EL (cell line): ENCODE measurements around the gene CRK.

ENCODE experiments used
- DNase-seq: peaks from one replicate; pipeline ENCODE4 v3.0.0-alpha.2; 2016

Gene CRK

DNA sequence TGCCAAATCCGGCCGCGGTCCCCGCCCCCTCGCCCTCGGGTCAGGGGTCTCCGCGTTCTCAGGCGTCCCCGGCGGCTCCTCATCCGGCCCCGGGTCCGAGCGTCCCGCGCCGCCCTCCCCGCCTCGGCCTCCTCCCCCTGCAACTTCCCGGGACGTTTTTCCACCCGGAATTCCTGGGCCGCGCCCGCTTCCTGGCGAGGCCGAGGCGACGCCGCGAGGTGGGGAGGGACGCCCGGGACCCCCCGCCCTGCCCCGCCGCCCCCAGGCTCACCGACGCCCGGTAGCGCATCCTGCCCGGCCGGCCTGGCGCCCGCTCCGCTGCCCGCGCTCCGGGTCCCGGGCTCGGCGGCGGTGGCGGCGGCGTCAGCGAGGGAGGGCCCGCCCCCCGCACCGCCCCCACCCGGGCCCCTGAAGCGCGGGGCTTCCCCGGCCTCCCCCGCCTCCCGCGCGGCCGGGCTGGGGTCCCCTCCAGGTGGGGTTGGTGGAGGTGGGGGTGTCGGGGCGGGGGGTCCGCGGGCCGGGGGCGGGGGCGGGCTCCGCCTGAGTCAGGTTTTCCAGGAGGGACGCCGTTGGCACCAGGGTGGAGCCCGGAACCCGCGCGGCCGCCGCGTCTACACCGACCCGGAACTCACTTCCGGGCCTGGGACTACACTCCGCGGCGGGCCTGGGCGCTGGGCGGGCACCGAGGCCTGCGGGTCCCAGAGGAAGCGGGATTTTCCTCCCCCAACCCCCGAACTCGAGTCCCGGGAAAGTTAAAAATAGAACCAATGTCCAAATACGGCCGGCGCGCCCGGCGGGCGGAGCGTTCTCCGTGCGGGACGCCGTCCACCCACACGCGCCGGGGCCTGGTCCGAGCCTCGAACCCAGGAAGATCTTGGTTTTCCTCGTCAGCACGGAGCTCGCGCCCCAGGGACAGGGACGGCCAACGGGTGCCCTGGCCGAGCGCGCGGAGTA is 29.7 kb upstream of the CRK start:
- peak; percentile 73 for DNase-seq

- DNase-seq, result peak; percentile 61
Observed at GRCh38 chr17:1484676-1485422, 28.8 kb upstream of the CRK start.

GRCh38 chr17:1484060-1484535 is 28.1 kb upstream of the CRK start:
- no peak for DNase-seq

DNA sequence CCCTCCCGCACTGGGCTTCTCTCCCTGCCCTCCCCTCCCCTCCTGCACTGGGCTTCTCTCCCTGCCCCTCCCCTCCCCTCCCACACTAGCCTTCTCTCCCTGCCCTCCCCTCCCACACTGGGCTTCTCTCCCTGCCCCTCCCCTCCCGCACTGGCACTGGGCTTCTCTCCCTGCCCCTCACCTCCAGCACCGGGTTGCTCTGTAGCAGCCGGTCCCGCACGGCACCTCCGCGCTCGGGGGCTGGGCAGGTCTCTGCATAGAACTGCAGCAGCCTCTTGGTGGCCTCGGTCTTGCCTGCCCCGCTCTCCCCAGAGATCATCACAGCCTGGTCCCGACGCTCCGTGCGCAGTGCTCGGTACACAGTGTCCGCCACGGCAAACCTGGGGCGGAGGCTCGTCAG is 26.6 kb upstream of the CRK start:
- DNase-seq, result no peak

GRCh38 chr17:1481736-1482135 is 25.7 kb upstream of the CRK start:
- no peak for DNase-seq

DNA sequence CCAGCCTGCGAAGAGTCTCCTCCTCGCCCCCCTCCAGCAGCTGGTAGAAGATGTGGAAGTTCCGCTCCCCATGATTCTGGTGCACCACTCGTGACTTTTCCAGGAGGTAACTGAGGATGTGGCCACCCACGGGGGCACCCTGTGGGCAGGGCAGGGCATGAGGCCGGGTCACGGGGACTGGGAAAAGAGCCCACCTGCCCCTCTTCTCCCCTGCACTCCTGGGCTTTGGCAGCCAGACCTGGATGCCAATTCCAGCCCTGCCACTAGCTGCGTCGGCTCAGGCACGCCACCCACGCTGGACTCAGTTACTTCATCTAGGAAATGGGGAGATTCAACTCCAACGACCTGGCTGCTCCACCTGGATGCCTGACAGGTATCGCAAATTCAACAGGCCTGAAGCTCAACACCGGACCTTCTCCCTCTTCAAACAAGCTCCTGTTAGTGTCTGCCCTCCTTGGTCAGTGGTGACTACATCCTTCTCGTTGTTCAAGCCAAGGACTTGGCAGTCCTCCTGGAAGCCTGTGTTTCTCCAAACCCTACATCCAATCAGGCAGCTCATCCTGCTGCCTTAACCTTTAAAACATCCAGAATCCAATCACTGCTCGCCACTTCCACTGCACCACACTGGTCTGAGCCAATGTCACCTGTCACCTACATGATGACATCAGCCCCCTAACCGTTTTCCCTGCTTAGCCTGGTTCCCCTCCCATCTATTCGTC is 24.9 kb upstream of the CRK start:
- no peak for DNase-seq

DNA sequence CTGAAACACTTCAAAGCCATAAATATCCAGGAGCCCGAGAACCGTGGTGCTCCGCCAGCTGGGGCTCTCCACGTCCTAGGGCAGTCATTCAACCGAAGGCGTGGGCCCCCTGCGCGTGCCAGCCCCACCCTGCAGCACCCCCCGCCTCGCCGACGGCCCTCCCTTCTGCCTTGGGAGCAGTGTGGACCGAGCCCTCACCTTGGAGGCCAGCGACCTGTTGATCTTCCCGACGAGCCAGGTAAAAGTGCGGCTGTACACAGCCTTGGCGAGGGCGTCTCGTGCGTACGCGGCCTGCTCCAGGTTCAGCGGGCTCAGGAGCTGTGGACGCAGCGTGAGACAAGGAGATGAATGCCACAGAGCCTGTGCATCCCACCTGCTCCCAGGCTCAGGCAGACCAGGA is 22.4 kb upstream of the CRK start:
- DNase-seq, result no peak

- no peak for DNase-seq
Observed at GRCh38 chr17:1475321-1475854, 19.4 kb upstream of the CRK start.

DNA sequence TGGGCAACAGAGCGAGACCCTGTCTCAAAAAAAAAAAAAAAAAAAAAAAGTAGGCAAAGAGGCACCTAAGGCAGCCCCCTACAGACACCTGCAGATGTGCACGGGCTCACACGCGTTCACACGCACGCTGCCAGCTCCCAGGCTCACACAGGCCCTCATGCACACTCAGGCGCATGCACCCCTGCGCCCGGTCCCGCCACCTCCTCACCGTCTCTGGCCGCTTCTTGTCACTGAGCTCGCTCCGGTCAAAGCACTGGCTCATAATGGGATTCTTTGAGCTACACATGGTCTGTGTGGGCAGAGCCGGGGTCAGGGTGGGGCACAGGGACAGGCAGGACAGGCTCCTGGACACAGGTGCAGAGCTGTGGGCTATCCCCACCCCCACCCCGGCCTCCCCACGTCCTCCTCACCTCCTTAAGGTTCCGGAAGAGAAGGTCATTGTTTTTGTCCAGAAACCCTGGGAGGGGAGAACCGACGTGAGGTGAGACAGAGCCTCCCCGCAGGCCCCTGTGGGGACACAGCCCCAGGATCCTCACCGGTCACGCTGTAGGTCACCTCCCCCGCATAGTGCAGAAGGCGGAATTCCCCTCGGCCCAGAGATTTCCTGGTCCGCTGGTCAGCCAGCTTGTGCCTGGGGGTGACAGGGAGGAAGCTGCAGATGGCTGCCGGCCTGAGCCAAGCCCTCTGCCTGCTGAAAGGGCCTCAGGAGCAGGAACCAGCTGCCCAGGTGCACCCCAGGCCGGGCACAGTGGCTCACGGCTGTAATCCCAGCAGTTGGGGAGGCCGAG is 18.6 kb upstream of the CRK start:
- no peak for DNase-seq

GRCh38 chr17:1473841-1474240 is 17.8 kb upstream of the CRK start:
- DNase-seq, result no peak

GRCh38 chr17:1473170-1473569 is 17.1 kb upstream of the CRK start:
- DNase-seq, result no peak

DNA sequence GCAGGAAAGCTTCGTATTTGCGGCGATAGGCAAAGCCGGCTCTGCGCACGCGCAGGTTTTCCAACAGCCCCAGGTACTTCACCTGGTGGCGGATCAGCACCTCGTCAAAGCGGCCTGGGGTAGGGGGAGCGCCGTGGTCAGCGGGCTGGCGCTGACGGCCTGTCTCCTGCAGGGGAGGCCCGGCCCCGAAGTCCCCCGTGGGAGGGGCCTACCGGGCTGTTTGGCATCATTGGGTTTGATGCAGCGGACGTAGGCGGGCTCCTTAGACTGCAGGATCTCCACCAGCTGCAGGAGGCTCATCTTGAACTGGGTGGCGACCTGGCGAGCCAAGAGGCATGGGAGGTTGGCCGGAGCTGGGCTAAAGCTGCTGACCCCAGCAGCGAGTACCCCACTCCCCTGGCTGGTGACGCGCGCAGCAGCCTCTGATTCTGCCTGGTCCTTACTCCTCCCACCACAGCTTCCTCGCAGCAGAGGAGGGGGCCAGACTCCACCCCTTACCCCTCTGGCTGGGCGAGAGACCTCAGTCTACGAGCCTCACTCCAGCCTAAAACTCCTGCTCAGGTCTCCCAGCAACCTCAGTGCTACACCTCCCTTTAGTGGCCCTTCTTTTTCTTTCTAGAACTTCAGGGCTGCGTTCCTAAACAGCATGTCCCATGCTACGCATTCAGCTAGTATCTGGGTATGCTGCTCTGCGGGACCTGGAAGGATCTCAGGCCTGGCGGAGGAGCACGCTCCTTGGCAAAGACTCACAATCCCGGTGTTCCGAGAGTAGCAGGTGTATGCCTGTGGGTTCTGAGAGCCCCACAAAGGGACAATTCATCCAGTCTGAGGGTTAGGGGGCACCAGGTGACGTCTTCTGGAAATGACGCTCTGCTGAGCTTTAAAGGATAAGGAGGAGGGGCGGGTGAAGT is 16.1 kb upstream of the CRK start:
- no peak for DNase-seq

- DNase-seq, result no peak
Observed at GRCh38 chr17:1471490-1471889, 15.5 kb upstream of the CRK start.

DNA sequence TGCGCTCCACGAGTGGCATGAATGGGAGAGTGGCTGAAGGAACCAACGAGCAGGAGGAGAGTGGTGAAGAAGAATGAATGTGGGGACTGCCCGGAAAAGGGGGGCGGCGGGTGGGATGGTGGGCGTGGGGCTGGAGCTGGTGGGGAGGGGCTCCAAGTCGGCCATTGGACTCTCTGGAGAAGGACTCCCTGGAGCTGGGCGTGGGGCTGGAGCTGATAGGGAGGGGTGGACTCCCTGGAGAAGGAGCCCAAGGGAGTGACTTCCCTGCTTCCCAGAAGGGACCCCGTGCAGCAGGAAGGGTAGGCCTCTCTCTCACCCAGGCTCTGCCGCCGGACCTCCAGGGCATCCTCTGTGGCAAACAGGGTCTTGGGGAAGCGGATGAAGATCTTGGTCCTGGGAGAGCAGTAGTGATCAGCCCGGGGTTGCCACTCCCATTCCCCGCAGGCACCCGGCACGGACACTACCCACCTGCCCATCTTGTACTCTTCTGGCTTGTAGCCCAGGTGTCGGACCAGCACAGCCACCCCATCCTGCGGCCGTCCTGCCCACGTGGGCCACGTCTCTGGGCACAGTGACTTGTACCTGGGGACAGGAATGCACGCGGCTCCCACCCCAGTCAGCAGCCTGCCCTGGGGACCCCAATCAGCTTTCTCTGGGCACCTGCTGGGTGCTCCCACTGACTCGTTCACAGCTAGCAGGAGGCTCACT is 14.9 kb upstream of the CRK start:
- no peak for DNase-seq

DNA sequence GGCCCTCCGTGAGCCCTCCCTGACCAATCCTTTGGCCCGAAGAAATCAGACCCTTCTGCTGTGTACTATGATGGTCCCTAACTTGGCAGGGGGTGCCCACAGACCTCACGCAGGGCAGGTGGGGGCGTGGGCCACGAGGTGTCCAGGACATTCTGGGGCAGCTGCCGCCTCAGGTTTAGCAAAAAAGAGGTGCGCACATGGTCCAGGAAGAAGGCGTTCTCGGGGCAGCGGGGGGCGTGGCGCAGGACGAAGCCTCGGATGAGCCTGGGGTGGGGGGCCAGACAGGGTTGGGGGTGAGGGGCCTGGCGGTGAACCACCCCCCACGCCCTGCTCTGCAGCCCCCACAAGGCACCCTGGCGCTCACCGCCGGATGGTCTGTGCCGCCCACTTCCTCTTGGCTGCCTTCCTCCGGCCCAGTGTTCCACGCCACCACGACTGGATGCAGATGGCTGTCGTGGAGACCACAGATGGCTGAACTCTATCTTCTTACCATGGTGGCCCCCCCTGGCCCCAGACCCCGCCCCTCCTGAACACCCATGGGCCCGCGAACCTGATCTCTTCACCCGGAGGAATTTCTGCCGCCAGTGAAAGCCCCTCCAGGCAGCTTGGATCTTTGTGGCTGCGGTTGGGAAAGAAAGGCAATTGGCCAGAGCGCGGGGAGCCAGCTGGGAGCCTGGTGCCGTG is 14.2 kb upstream of the CRK start:
- no peak for DNase-seq

DNA sequence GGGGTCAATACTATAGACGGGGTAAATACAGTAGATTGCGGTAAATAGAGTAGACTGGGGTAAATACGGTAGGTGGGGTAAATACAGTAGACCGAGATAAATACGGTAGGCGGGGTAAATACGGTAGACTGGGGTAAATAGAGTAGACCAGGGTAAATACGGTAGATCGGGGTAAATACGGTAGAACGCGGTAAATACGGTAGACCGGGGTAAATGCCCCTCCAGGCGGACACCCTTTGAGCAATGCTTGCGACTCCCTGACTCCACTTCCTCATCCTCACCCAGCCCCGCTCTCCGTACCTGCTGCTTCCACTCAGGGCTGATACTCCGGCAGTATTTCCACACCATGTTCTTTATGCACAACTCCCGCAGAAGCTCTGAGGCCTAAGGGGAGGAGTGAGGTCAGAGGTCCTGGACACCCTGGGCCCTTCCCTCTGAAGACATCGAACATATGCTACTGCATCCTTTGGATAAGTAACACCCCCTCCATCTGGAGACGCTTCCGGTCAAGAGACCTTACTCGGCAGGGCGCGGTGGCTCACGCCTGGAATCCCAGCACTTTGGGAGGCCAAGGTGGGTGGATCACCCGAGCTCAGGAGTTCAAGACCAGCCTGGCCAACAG is 13.3 kb upstream of the CRK start:
- DNase-seq, result peak; percentile 51

GRCh38 chr17:1467898-1468492 is 12.0 kb upstream of the CRK start:
- DNase-seq, result no peak

DNA sequence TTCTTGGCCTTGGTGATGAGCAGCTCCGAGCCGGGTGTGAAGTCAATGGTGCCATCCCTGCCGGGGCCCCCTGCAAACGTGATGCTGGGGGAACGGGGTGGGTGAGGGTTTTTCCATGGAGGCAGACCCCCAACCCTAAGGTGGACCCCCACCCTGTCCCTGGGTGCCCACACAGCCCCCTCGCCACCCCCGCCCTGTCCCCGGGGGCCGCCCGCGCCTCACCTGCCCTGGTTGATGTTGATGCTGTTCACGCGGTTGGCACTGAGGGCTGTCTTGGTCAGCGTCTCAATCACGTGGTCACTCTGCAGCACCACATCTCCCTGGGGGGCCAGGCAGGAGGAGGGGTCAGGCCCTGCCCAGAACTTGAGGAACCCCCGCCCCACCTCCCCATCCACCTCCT is 11.2 kb upstream of the CRK start:
- no peak for DNase-seq

- no peak for DNase-seq
Observed at GRCh38 chr17:1464186-1464585, 8.2 kb upstream of the CRK start.
